ENCODE results near the gene WDR5. TPM values are rescaled to one million over a fixed set of nuclear protein-coding genes. Genes with fewer than 3 reads are reported as not detected.
A peak's percentile ranks its signal among the peaks of the same experiment; 100 is the strongest.

The WDR5 gene
- total and polyA plus RNA-seq, 9 of the 15 experiments (the other 6 are each of a cell fraction or from before 2014, with no cell fraction given): 3.0 to 56.8 (median 38.6) TPM

- BruUV-seq (replicated peaks): no TSS peak
- FAIRE-seq (no peak), ATAC-seq (no peak), DNase-seq (ENCODE audit: extremely low read depth in 1 of 4, low spot score in 3 of 4) (no peak)
- Histone ChIP-seq H3K9ac (ENCODE audit: insufficient read depth in 1 of 2, low read depth in 2 of 2, low read length in 2 of 2) (no peak overlapping the region), H3K9me3 (replicated peaks; ENCODE audit: control insufficient read depth, insufficient read depth, low read depth, low read length) (no peaks in the 10 kb centered on the region), H3K27ac (ENCODE audit: extremely low read depth, low read depth, low read length) (no peak overlapping the region), H3K79me2 (ENCODE audit: control insufficient read depth, insufficient read depth, low read length) (no peaks in the 10 kb centered on the region), H3K4me2 (ENCODE audit: insufficient read depth, low read length) (no peak overlapping the region), H3K27me3 (ENCODE audit: control insufficient read depth in 2 of 2, insufficient read depth in 2 of 2, low read length in 2 of 2) (peaks cover 6 to 24% of the 10 kb centered on the region in 2 experiments; a peak in 4 of 5 replicates), H3K9me1 (ENCODE audit: control insufficient read depth, insufficient read depth, low read length) (no peaks in the 10 kb centered on the region), H3K4me1 (replicated peaks in 1 of 2; ENCODE audit: control insufficient read depth in 2 of 2, insufficient read depth in 2 of 2, low read length in 2 of 2) (peaks cover 4% of the 10 kb centered on the region in 2 experiments; a peak in 2 of 5 replicates), H4K20me1 (replicated peaks; ENCODE audit: control insufficient read depth, insufficient read depth, low read length) (no peaks in the 10 kb centered on the region), H3K36me3 (ENCODE audit: control insufficient read depth, insufficient read depth, low read length) (no peaks in the 10 kb centered on the region), H3K4me3 (no peak overlapping the region), H2AFZ (ENCODE audit: low read depth, low read length) (no peak overlapping the region)
- CTCF ChIA-PET (ENCODE audit: low intra/inter-chr PET ratio): no interaction called here
- POLR2A ChIA-PET: no interaction called here
- intact Hi-C loops (cut with micrococcal nuclease): no loop called here
- 0% methylated on average over 2 of the region's 2 CpGs for WGBS (ENCODE audit: insufficient coverage, low coverage, missing lambda C conversion rate)
- in situ Hi-C loops (cut with MboI): no loop called here
- TF ChIP-seq NFRKB (IDR thresholded peaks at IDR 0.05; ENCODE audit: low read depth) (no peak), ZNF12 (CRISPR knock-in tag; IDR thresholded peaks at IDR 0.05) (no peak), DLX4 (CRISPR knock-in tag; IDR thresholded peaks at IDR 0.05) (no peak), MAX (CRISPR knock-in tag; IDR thresholded peaks at IDR 0.05) (no peak), SFPQ (IDR thresholded peaks at IDR 0.05; ENCODE audit: low read depth, low read length) (no peak), MAZ (CRISPR knock-in tag; conservative IDR thresholded peaks at IDR 0.05 in 1 of 2, IDR thresholded peaks at IDR 0.05 in 1 of 2) (no peak), MAFG (tag; conservative IDR thresholded peaks at IDR 0.05) (0 out of 2 replicates have a peak, but pooled peaks have one; percentile 7), ZBTB33 (CRISPR knock-in tag; IDR thresholded peaks at IDR 0.05) (no peak), SREBF1 (IDR thresholded peaks at IDR 0.05; ENCODE audit: borderline replicate concordance, low read depth, low read length) (no peak), C11orf30 (IDR thresholded peaks at IDR 0.05; ENCODE audit: low read depth) (0 out of 2 replicates have a peak, but pooled peaks have one; percentile 17), SREBF2 (CRISPR knock-in tag; IDR thresholded peaks at IDR 0.05) (no peak), ZNF23 (CRISPR knock-in tag; IDR thresholded peaks at IDR 0.05) (no peak), GTF2A2 (tag; IDR thresholded peaks at IDR 0.05) (no peak), ZNF316 (IDR thresholded peaks at IDR 0.05) (peak; percentile 67; the same call in 1 of the 2 replicates), TEAD1 (CRISPR knock-in tag; IDR thresholded peaks at IDR 0.05) (no peak), NFXL1 (CRISPR knock-in tag; IDR thresholded peaks at IDR 0.05) (no peak)
- TF ChIP-seq, protein P1, sequence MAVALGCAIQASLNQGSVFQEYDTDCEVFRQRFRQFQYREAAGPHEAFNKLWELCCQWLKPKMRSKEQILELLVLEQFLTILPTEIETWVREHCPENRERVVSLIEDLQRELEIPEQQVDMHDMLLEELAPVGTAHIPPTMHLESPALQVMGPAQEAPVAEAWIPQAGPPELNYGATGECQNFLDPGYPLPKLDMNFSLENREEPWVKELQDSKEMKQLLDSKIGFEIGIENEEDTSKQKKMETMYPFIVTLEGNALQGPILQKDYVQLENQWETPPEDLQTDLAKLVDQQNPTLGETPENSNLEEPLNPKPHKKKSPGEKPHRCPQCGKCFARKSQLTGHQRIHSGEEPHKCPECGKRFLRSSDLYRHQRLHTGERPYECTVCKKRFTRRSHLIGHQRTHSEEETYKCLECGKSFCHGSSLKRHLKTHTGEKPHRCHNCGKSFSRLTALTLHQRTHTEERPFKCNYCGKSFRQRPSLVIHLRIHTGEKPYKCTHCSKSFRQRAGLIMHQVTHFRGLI (CRISPR knock-in tag; IDR thresholded peaks at IDR 0.05): no peak
Observed at GRCh38 chr9:134203224-134203623, 67.3 kb downstream of the WDR5 start.

Data from K562 (cell line).